GM18508 (cell line): ENCODE data around the gene FDX1.
"Not testable (repeated sequence)": the region's sequence is repeated elsewhere in the genome, so short reads cannot be mapped to it uniquely, and the experiment has no call there.

ENCODE experiments used
- ATAC-seq: cut with Tn5 transposase; IDR thresholded peaks from one replicate; pipeline ENCODE4 v1.9.1; 2021; ENCODE audit warnings: moderate number of reproducible peaks; ENCODE audit not compliant: insufficient read depth, unreplicated experiment

FDX1 gene

GRCh38 chr11:110429731-110430266 is at the start of gene FDX1:
Gene FDX1, plus strand, starts transcription at chr11:110429948. Its CDS starts 173 bp downstream, at chr11:110430121.
- ATAC-seq, result peak; percentile 50

- no peak for ATAC-seq
These were observed 48.7 kb upstream of the FDX1 start for GRCh38 chr11:110380836-110381622.

GRCh38 chr11:110388231-110388630 is 41.5 kb upstream of the FDX1 start:
- ATAC-seq, result not testable (repeated sequence)

GRCh38 chr11:110389965-110390364 is 39.8 kb upstream of the FDX1 start:
- ATAC-seq, result no peak

- ATAC-seq, result no peak
These were observed 37.7 kb upstream of the FDX1 start for GRCh38 chr11:110392056-110392455.

GRCh38 chr11:110397668-110398286 is 32.0 kb upstream of the FDX1 start:
- ATAC-seq, result not testable (repeated sequence)

GRCh38 chr11:110403585-110403984 is 26.2 kb upstream of the FDX1 start:
- not testable (repeated sequence) for ATAC-seq

- ATAC-seq, result not testable (repeated sequence)
These were observed 24.1 kb upstream of the FDX1 start for GRCh38 chr11:110405636-110406035.

- no peak for ATAC-seq
These were observed 22.4 kb upstream of the FDX1 start for GRCh38 chr11:110407315-110407714.

GRCh38 chr11:110409174-110409573 is 20.6 kb upstream of the FDX1 start:
- no peak for ATAC-seq

GRCh38 chr11:110410651-110411050 is 19.1 kb upstream of the FDX1 start:
- ATAC-seq, result no peak

- no peak for ATAC-seq
These were observed 14.7 kb upstream of the FDX1 start for GRCh38 chr11:110415081-110415480.

GRCh38 chr11:110421658-110422057 is 8.1 kb upstream of the FDX1 start:
- ATAC-seq, result not testable (repeated sequence)

GRCh38 chr11:110422306-110422905 is 7.3 kb upstream of the FDX1 start:
- no peak for ATAC-seq

GRCh38 chr11:110424775-110425444 is 4.8 kb upstream of the FDX1 start:
- ATAC-seq, result no peak

- no peak for ATAC-seq
These were observed 3.8 kb upstream of the FDX1 start for GRCh38 chr11:110425751-110426545.

GRCh38 chr11:110428040-110428439 is 1.7 kb upstream of the FDX1 start:
- ATAC-seq, result no peak

GRCh38 chr11:110428956-110429730 is 605 bp upstream of the FDX1 start:
- ATAC-seq, result no peak
